HuH-7 (cell line): ENCODE results near the gene AP2B1.
A peak's percentile ranks its signal among the peaks of the same experiment; 100 is the strongest.
"Not testable (repeated sequence)": the region's sequence is repeated elsewhere in the genome, so short reads cannot be mapped to it uniquely, and the experiment has no call there.

Experiments
- DNase-seq: peaks from one replicate; pipeline ENCODE4 v3.0.0; 2011; ENCODE audit warnings: low spot score

AP2B1 gene

GRCh38 chr17:35700150-35700549 lies 113.0 kb downstream of the AP2B1 start:
- DNase-seq, result no peak

GRCh38 chr17:35701491-35701890 lies 114.4 kb downstream of the AP2B1 start:
- no peak for DNase-seq

GRCh38 chr17:35703308-35703707 lies 116.2 kb downstream of the AP2B1 start:
- not testable (repeated sequence) for DNase-seq

- DNase-seq, result no peak
Measured at GRCh38 chr17:35705230-35705629, 118.1 kb downstream of the AP2B1 start.

GRCh38 chr17:35705705-35706104 lies 118.6 kb downstream of the AP2B1 start:
- DNase-seq, result no peak

- DNase-seq, result no peak
Measured at GRCh38 chr17:35708149-35708548, 121.0 kb downstream of the AP2B1 start.

GRCh38 chr17:35708951-35709350 lies 121.8 kb downstream of the AP2B1 start:
- DNase-seq, result no peak

GRCh38 chr17:35709874-35710273 lies 122.8 kb downstream of the AP2B1 start:
- no peak for DNase-seq

GRCh38 chr17:35710950-35711349 lies 123.8 kb downstream of the AP2B1 start:
- no peak for DNase-seq

GRCh38 chr17:35713069-35713728 lies 126.1 kb downstream of the AP2B1 start:
- no peak for DNase-seq

GRCh38 chr17:35714988-35715387 lies 127.9 kb downstream of the AP2B1 start:
- no peak for DNase-seq

- DNase-seq, result no peak
Measured at GRCh38 chr17:35715416-35715815, 128.3 kb downstream of the AP2B1 start.

GRCh38 chr17:35716173-35716572 lies 129.1 kb downstream of the AP2B1 start:
- no peak for DNase-seq

- DNase-seq, result no peak
Measured at GRCh38 chr17:35716897-35717465, 129.9 kb downstream of the AP2B1 start.

- no peak for DNase-seq
Measured at GRCh38 chr17:35717475-35717874, 130.4 kb downstream of the AP2B1 start.

GRCh38 chr17:35723735-35724134 lies 136.6 kb downstream of the AP2B1 start:
- DNase-seq, result no peak

- DNase-seq, result no peak
Measured at GRCh38 chr17:35725058-35725457, 137.9 kb downstream of the AP2B1 start.

- peak; percentile 17 for DNase-seq
Measured at GRCh38 chr17:35725802-35726126, 138.6 kb downstream of the AP2B1 start.

- DNase-seq, result peak; percentile 97
Measured at GRCh38 chr17:35726127-35726952, 139.2 kb downstream of the AP2B1 start.

- DNase-seq, result no peak
Measured at GRCh38 chr17:35726953-35727460, 139.9 kb downstream of the AP2B1 start.

GRCh38 chr17:35727635-35728034 lies 140.5 kb downstream of the AP2B1 start:
- DNase-seq, result peak; percentile 11

- DNase-seq, result no peak
Measured at GRCh38 chr17:35728551-35728950, 141.4 kb downstream of the AP2B1 start.

GRCh38 chr17:35729405-35729833 lies 142.3 kb downstream of the AP2B1 start:
- peak; percentile 9 for DNase-seq
